Ovary (tissue), 9 donors: ENCODE data around the gene INHBB. TPM values are rescaled to one million over a fixed set of nuclear protein-coding genes. Genes with fewer than 3 reads are reported as not detected.

ENCODE experiments used
- DNase-seq, 5 donors: peaks; one replicate each; pipeline ENCODE4 v3.0.0-alpha.2; 2019 to 2020
- H3K27ac ChIP-seq, 2 donors: fragments of 200-600 bp; one replicate each; pipeline versions ENCODE4 v1.5.1 to v1.8.0; 2019 to 2022
- H3K27me3 ChIP-seq: fragments of 200-600 bp; one replicate; pipeline ENCODE4 v1.8.0; 2022
- H3K36me3 ChIP-seq: fragments of 200-600 bp; sonication (generic); one replicate; pipeline ENCODE4 v1.5.1; 2019
- H3K4me1 ChIP-seq: one replicate; pipeline ENCODE4 v1.8.1; 2013; ENCODE audit warnings: mild to moderate bottlenecking, moderate library complexity; ENCODE audit not compliant: insufficient read depth
- H3K4me3 ChIP-seq: fragments of 200-600 bp; sonication (generic); one replicate; pipeline ENCODE4 v1.5.1; 2017
- H3K9me3 ChIP-seq, 2 donors: fragments of 200-600 bp in 1 of 2; sonication (generic) in 1 of 2; one replicate each; pipeline versions ENCODE4 v1.5.1 to v1.8.1; 2013 to 2019; ENCODE audit warnings: mild to moderate bottlenecking in 1 of 2, moderate library complexity in 1 of 2
- EP300 ChIP-seq: sonication (generic); formaldehyde crosslinking; IDR thresholded peaks from one replicate; pipeline ENCODE4 v1.6.1; 2017; ENCODE audit warnings: antibody characterized with exemption
- POLR2A ChIP-seq: fragments of 450-650 bp; IDR thresholded peaks from one replicate; pipeline ENCODE4 v1.6.1; 2017; ENCODE audit warnings: antibody characterized with exemption, mild to moderate bottlenecking, moderate library complexity
- WGBS, 3 donors: extraction: QIAGEN DNeasy Blood & Tissue Kit in 1 of 3; methylation state at CpG; one replicate each; pipeline versions ENCODE4 v1.1.5 to v1.1.7; 2013 to 2017; 5-methylcytosine and 5-hydroxymethylcytosine counted together
- intact Hi-C, 4 donors: fragments of 100-400 bp; cut with DNase I; formaldehyde crosslinking; loops; one replicate each; pipeline versions ENCODE4 v1.11.0 to v1.15.1; 2022 to 2023
- polyA plus RNA-seq, 2 donors: library from polyadenylated mRNA; stranded (reverse); fragments of 200-250 nt in 1 of 2; fragments of 350-450 nt in 1 of 2; fragmentation: Illumina TruSeq in 1 of 2; extraction: RNeasy Lipid Tissue Mini Kit (QIAGEN cat#74804) in 1 of 2; gene quantifications; one replicate each; pipeline ENCODE4 v1.2.3, GENCODE V29; 2013 to 2014
- total RNA-seq, 7 donors: library from RNA; depleted of rRNA in 2 of 7; stranded (reverse); fragments of >200 nt in 2 of 7; fragmentation: NEBNext Ultra II Directional in 3 of 7; extraction: Animal tissue kit (Norgen Biotek cat#: 25700) in 3 of 7; gene quantifications; one replicate each; pipeline versions ENCODE4 v1.1.0 to v1.2.4, GENCODE V29; 2016 to 2023
- TF ChIP-seq, protein P1 (sequence below), 3 donors: fragments of 450-650 bp in 2 of 3; fragments of 200-600 bp in 1 of 3; IDR thresholded peaks; one replicate each; pipeline versions ENCODE4 v1.5.1 to v1.8.0; 2016 to 2022; ENCODE audit warnings: antibody characterized with exemption in 3 of 3, mild to moderate bottlenecking in 1 of 3
- donor health status: DM: no; HTN: no; CAD: no; lungs with moderate emphysema.
- donor health status: DM: no; HTN: no; CAD: no.
- donor health status: Bipolar disorder and iron deficiency.
- donor health status: DM: yes; HTN: yes; CAD: no.
- donor health status: DM: no; HTN: no; CAD: no.
- donor health status: DM: yes; HTN: yes; CAD: no.

Gene INHBB
- total and polyA plus RNA-seq, 9 donors: 1.1 to 6.9 (median 4.0) TPM

DNA sequence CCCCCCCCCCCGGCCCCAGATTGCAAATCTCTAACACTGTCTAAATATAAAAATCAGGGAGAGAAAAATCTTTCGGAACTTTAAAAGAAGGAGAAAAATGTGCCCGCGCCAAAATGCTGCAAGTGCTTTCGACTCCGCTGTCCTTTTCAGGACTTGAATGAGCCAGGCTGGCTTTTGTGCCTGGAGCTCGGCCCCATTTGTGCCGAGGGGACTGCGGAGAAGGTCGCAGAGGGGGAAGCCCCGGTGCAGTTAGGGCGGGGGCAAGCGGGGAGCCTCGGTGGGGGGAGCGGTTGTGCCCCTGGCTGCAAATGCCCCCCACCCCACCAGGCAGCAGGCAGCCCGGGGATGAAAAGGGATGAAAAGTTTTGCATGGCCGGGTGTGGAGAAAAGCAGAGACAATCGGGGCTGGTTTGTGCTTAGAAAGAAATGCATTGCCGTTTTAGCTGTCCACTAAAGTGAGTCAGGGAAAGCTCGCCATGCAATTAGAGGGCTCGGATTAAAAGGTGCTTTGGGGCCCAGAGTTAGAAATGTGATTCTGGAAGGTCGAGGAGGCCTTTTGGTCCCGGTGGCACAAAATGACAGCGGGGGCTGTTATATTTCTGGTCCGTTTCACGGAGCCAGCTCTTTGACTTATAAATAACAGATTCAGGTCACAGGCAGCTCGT, 1.6 kb downstream of the INHBB start:
- no peaks in the 10 kb centered on the region for H3K27me3 ChIP-seq
- no peaks in the 10 kb centered on the region for H3K9me3 ChIP-seq
- H3K4me1 ChIP-seq: peaks cover 10% of the 10 kb centered on the region
- no peak for DNase-seq
- intact Hi-C loops: loop anchor here (1.0 to 10.0 kb wide), 4 partner anchors 27 to 727 kb away; no protein-coding TSS in a partner anchor
- TF ChIP-seq POLR2A (no peak), EP300 (no peak)
- TF ChIP-seq, protein P1, sequence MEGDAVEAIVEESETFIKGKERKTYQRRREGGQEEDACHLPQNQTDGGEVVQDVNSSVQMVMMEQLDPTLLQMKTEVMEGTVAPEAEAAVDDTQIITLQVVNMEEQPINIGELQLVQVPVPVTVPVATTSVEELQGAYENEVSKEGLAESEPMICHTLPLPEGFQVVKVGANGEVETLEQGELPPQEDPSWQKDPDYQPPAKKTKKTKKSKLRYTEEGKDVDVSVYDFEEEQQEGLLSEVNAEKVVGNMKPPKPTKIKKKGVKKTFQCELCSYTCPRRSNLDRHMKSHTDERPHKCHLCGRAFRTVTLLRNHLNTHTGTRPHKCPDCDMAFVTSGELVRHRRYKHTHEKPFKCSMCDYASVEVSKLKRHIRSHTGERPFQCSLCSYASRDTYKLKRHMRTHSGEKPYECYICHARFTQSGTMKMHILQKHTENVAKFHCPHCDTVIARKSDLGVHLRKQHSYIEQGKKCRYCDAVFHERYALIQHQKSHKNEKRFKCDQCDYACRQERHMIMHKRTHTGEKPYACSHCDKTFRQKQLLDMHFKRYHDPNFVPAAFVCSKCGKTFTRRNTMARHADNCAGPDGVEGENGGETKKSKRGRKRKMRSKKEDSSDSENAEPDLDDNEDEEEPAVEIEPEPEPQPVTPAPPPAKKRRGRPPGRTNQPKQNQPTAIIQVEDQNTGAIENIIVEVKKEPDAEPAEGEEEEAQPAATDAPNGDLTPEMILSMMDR (IDR thresholded peaks at IDR 0.05): no peak
- 13 to 21% (median 18%) methylated on average over 27 of the region's 27 CpGs for WGBS, 3 donors
- no peaks in the 10 kb centered on the region for H3K36me3 ChIP-seq
- H3K4me3 ChIP-seq: peak overlapping the region; percentile 35
- no peak overlapping the region for H3K27ac ChIP-seq

DNA sequence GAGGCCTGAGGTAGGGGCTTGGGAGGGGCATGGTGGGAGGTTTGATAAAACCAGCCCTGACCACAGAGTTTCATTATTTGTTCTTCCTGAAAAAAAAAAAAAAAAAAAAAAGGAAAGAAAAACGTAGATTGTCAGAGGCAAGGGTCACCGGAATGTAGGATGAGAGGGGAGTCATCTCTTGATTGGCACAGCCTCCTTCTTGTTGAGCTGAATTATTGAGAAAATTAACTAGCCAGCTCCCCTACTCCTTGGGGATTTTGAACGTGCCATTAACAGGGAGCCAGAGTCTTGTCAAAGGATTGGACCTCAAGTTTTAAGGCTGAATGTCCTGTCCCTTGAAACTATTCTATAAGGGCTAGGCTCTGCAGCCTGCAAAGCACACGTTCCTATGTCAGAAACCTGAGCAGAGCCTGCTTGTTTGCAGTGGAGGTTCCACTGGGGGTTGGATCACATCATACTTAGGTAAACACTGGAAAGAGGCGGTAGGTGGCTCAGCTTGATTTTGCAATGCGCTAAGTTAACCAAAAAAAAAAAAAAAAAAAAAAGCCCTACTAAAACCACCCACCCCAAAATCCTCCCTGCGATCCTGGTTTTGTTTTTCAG, 2.3 kb downstream of the INHBB start:
- intact Hi-C loops: loop anchor here in 3 of 4 donors (10.0 kb wide), 3 partner anchors 177 to 727 kb away; no protein-coding TSS in a partner anchor
- no peak for DNase-seq
- Histone ChIP-seq H3K36me3 (no peaks in the 10 kb centered on the region), H3K9me3 (no peaks in the 10 kb centered on the region), H3K27ac (no peak overlapping the region), H3K4me1 (peaks cover 8% of the 10 kb centered on the region), H3K27me3 (no peaks in the 10 kb centered on the region), H3K4me3 (no peak overlapping the region)
- WGBS, 3 donors: 80 to 84% (median 83%) methylated on average over 7 of the region's 7 CpGs
- no peak for TF ChIP-seq POLR2A
- TF ChIP-seq EP300: no peak
- TF ChIP-seq, protein P1 (IDR thresholded peaks at IDR 0.05): no peak

DNA sequence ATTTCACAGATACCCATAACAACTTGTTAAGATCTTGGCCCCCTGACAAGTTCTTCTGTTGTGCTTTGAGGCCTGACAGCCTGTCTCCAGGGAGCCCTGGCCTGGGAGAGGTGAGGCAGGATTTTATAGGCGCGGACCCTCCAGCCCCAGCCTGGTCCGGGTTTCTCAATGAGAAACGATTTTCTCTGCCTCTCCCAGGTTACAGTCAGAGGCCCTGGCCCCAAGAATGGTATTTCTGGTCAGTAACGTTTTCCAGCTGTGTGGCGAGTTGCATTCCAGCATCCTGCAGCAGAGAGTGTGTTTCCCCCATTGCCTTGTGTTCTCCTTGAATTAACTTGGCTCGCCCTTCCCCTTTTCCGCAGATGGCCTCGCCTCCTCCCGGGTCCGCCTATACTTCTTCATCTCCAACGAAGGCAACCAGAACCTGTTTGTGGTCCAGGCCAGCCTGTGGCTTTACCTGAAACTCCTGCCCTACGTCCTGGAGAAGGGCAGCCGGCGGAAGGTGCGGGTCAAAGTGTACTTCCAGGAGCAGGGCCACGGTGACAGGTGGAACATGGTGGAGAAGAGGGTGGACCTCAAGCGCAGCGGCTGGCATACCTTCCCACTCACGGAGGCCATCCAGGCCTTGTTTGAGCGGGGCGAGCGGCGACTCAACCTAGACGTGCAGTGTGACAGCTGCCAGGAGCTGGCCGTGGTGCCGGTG, 3.0 kb downstream of the INHBB start:
- TF ChIP-seq EP300: no peak
- TF ChIP-seq, protein P1 (IDR thresholded peaks at IDR 0.05): no peak
- TF ChIP-seq POLR2A: no peak
- intact Hi-C loops: loop anchor here in 3 of 4 donors (10.0 kb wide), 3 partner anchors 176 to 726 kb away; no protein-coding TSS in a partner anchor
- H3K27me3 ChIP-seq: no peaks in the 10 kb centered on the region

DNA sequence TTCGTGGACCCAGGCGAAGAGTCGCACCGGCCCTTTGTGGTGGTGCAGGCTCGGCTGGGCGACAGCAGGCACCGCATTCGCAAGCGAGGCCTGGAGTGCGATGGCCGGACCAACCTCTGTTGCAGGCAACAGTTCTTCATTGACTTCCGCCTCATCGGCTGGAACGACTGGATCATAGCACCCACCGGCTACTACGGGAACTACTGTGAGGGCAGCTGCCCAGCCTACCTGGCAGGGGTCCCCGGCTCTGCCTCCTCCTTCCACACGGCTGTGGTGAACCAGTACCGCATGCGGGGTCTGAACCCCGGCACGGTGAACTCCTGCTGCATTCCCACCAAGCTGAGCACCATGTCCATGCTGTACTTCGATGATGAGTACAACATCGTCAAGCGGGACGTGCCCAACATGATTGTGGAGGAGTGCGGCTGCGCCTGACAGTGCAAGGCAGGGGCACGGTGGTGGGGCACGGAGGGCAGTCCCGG, 3.5 kb downstream of the INHBB start:
- no peak overlapping the region for H3K4me3 ChIP-seq
- intact Hi-C loops: loop anchor here in 3 of 4 donors (10.0 kb wide), 3 partner anchors 175 to 725 kb away; no protein-coding TSS in a partner anchor
- 90 to 93% (median 91%) methylated on average over 30 to 31 of the region's 31 CpGs for WGBS, 3 donors
- H3K27ac ChIP-seq: no peak overlapping the region
- H3K9me3 ChIP-seq: no peaks in the 10 kb centered on the region
- no peaks in the 10 kb centered on the region for H3K27me3 ChIP-seq
- TF ChIP-seq EP300: no peak
- TF ChIP-seq POLR2A: no peak
- TF ChIP-seq, protein P1 (IDR thresholded peaks at IDR 0.05): no peak
- DNase-seq: no peak
- H3K4me1 ChIP-seq: peaks cover 4% of the 10 kb centered on the region
- H3K36me3 ChIP-seq: no peaks in the 10 kb centered on the region

More for the DNA sequence above, 3.0 kb downstream of the INHBB start:
- no peaks in the 10 kb centered on the region for H3K36me3 ChIP-seq
- WGBS, 3 donors: 74 to 82% (median 79%) methylated on average over 26 to 27 of the region's 27 CpGs
- H3K27ac ChIP-seq: no peak overlapping the region
- H3K4me1 ChIP-seq: peaks cover 6% of the 10 kb centered on the region
- H3K4me3 ChIP-seq: no peak overlapping the region
- no peak for DNase-seq
- no peaks in the 10 kb centered on the region for H3K9me3 ChIP-seq
